ENCODE measurements around the gene OR14I1. TPM values are rescaled to one million over a fixed set of nuclear protein-coding genes. Genes with fewer than 3 reads are reported as not detected.

OR14I1 gene
- total RNA-seq, 1 donor from 2014 or later: not detected

- Histone ChIP-seq H3K4me2 (no peak overlapping the region), H3K79me2 (ENCODE audit: low read depth) (no peaks in the 10 kb centered on the region), H4K20me1 (ENCODE audit: low read depth) (no peaks in the 10 kb centered on the region), H3K36me3 (no peaks in the 10 kb centered on the region), H3K9me3 (ENCODE audit: low read depth) (peaks cover 34% of the 10 kb centered on the region), H3K4me1 (no peaks in the 10 kb centered on the region), H2AFZ (replicated peaks) (no peak overlapping the region), H3K27me3 (no peaks in the 10 kb centered on the region), H3K9ac (no peak overlapping the region), H3K27ac (no peak overlapping the region), H3K4me3 (no peak overlapping the region), H3F3A (ENCODE audit: low read depth) (no peaks in the 10 kb centered on the region)
- H3K36me3 Mint-ChIP-seq: no peaks in the 10 kb centered on the region
- DNase-seq (ENCODE audit: low spot score): no peak
- TF ChIP-seq EZH2phosphoT487 (IDR thresholded peaks at IDR 0.05) (no peak), EZH2 (IDR thresholded peaks at IDR 0.05) (no peak), CTCF (IDR thresholded peaks at IDR 0.05) (no peak)
- no peaks in the 10 kb centered on the region for H3K4me1 Mint-ChIP-seq
- no peak overlapping the region for H3K4me3 Mint-ChIP-seq
- peaks cover 36% of the 10 kb centered on the region for H3K9me3 Mint-ChIP-seq
- H3K27ac Mint-ChIP-seq: no peak overlapping the region
- peaks cover 3% of the 10 kb centered on the region for H3K27me3 Mint-ChIP-seq (ENCODE audit: insufficient read depth, low read depth)
Measured at GRCh38 chr1:248696261-248696660, 6.3 kb downstream of the OR14I1 start.

- Histone ChIP-seq H3K27ac (no peak overlapping the region), H3K4me3 (no peak overlapping the region), H3F3A (ENCODE audit: low read depth) (no peaks in the 10 kb centered on the region), H3K9ac (no peak overlapping the region), H3K4me2 (no peak overlapping the region), H3K27me3 (no peaks in the 10 kb centered on the region), H4K20me1 (ENCODE audit: low read depth) (no peaks in the 10 kb centered on the region), H3K4me1 (no peaks in the 10 kb centered on the region), H3K9me3 (ENCODE audit: low read depth) (peaks cover 27% of the 10 kb centered on the region), H2AFZ (replicated peaks) (no peak overlapping the region), H3K79me2 (ENCODE audit: low read depth) (no peaks in the 10 kb centered on the region), H3K36me3 (no peaks in the 10 kb centered on the region)
- no peaks in the 10 kb centered on the region for H3K36me3 Mint-ChIP-seq
- no peak for DNase-seq (ENCODE audit: low spot score)
- peaks cover 40% of the 10 kb centered on the region for H3K9me3 Mint-ChIP-seq
- H3K27ac Mint-ChIP-seq: no peak overlapping the region
- TF ChIP-seq EZH2 (IDR thresholded peaks at IDR 0.05) (no peak), CTCF (IDR thresholded peaks at IDR 0.05) (no peak), EZH2phosphoT487 (IDR thresholded peaks at IDR 0.05) (no peak)
- H3K27me3 Mint-ChIP-seq (ENCODE audit: insufficient read depth, low read depth): peaks cover 3% of the 10 kb centered on the region
- H3K4me1 Mint-ChIP-seq: no peaks in the 10 kb centered on the region
- no peak overlapping the region for H3K4me3 Mint-ChIP-seq
Measured at GRCh38 chr1:248695451-248696132, 7.0 kb downstream of the OR14I1 start.

GRCh38 chr1:248691567-248692155, 10.9 kb downstream of the OR14I1 start:
- H3K27me3 ChIP-seq: no peaks in the 10 kb centered on the region
- Mint-ChIP-seq H3K4me3 (no peak overlapping the region), H3K27me3 (ENCODE audit: insufficient read depth, low read depth) (no peaks in the 10 kb centered on the region), H3K4me1 (no peaks in the 10 kb centered on the region), H3K36me3 (no peaks in the 10 kb centered on the region), H3K9me3 (peaks cover 41% of the 10 kb centered on the region), H3K27ac (no peak overlapping the region)
- DNase-seq (ENCODE audit: low spot score): no peak
- H3K9me3 ChIP-seq (ENCODE audit: low read depth): peaks cover 27% of the 10 kb centered on the region
- no peak for TF ChIP-seq EZH2phosphoT487 (IDR thresholded peaks at IDR 0.05)
- no peak overlapping the region for H2AFZ ChIP-seq (replicated peaks)
- H3K4me3 ChIP-seq: no peak overlapping the region
- no peak overlapping the region for H3K9ac ChIP-seq
- H3K27ac ChIP-seq: no peak overlapping the region
- H3K36me3 ChIP-seq: no peaks in the 10 kb centered on the region
- H3K4me2 ChIP-seq: no peak overlapping the region
- no peaks in the 10 kb centered on the region for H3K4me1 ChIP-seq
- no peaks in the 10 kb centered on the region for H3K79me2 ChIP-seq (ENCODE audit: low read depth)
- H4K20me1 ChIP-seq (ENCODE audit: low read depth): no peaks in the 10 kb centered on the region
- no peaks in the 10 kb centered on the region for H3F3A ChIP-seq (ENCODE audit: low read depth)
